NK-92 (cell line): ENCODE results near the gene LRRC61.
"Not testable (repeated sequence)": the region's sequence is repeated elsewhere in the genome, so short reads cannot be mapped to it uniquely, and the experiment has no call there.

Experiments
- DNase-seq: peaks from one replicate; lab custom pipeline; 2025; ENCODE audit not compliant: unreplicated experiment; lab: John Stamatoyannopoulos, UW

LRRC61 gene

DNA sequence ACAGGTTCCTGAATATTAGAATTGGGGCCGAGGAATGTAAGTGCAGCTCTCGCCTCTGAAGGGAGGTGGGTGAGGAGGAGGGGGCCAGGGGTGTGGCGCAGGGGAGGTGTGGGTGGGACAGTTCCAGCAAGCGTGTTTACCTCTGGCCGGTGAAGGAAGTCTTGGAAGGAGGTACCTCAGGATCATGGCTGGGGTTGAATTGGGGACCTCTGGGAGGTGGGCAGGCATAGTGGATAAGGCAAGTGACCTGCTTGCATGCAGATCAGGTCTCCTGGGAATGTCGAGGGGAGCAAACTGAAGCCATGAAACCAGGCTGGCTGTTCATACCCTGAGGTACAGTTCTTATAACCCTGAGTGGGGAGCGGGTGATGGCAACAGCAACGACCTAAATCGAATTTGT lies 57.9 kb downstream of the LRRC61 start:
- no peak for DNase-seq

DNA sequence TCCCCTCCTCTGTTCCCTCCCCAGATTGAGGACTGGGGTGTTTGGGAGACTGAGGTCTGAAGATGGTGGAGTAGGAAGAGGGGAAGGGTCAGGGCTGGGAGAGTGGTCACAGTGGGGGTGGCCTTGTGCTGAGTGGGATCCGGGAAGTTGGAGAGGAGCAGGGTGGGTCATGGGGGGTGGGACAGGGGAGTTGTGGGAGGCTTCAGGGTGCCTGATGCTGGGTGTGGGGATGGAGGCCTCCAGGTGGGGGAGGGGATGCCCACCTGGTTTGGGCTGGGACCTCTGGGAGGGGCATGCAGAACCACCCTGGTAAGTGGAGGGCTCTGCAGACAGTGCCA lies 58.6 kb downstream of the LRRC61 start:
- DNase-seq: no peak

GRCh38 chr7:150382123-150382843 lies 59.1 kb downstream of the LRRC61 start:
- no peak for DNase-seq

- DNase-seq: no peak
These were observed 59.7 kb downstream of the LRRC61 start for GRCh38 chr7:150382844-150383225.

DNA sequence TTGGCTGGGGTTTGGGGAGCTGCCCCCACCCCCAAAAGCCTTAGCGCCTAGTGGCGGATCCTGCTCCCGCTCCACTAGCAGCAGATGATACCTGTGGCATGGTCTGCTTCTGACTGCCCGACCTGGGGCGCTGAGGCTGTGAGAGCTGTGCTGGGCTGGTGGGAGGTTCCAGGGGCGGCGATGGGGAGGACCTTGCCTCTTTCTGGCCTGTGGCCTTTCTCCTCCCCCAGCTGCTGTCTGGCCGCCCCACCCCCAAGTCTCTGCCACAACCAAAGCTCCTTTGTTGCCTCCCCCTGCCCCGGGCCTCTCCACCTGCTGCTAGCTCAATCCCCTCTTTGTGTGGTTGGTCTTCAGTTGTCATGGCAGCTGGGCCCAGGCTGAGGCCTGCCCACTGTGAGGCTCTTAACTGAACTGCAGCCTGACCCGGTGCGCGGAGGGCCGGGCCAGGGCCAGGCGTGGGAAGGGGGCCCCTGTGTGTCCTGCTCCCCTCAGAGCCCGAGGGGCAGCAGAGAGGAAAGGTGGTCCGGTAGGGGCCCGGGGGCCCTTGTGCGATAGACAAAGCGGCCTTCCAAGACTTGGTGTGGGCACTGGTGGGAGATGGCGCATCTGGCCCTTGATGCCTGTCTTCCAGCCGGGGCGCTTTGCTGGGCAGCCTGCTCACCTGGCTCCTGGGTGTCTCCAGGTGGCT lies 60.7 kb downstream of the LRRC61 start:
- no peak for DNase-seq

DNA sequence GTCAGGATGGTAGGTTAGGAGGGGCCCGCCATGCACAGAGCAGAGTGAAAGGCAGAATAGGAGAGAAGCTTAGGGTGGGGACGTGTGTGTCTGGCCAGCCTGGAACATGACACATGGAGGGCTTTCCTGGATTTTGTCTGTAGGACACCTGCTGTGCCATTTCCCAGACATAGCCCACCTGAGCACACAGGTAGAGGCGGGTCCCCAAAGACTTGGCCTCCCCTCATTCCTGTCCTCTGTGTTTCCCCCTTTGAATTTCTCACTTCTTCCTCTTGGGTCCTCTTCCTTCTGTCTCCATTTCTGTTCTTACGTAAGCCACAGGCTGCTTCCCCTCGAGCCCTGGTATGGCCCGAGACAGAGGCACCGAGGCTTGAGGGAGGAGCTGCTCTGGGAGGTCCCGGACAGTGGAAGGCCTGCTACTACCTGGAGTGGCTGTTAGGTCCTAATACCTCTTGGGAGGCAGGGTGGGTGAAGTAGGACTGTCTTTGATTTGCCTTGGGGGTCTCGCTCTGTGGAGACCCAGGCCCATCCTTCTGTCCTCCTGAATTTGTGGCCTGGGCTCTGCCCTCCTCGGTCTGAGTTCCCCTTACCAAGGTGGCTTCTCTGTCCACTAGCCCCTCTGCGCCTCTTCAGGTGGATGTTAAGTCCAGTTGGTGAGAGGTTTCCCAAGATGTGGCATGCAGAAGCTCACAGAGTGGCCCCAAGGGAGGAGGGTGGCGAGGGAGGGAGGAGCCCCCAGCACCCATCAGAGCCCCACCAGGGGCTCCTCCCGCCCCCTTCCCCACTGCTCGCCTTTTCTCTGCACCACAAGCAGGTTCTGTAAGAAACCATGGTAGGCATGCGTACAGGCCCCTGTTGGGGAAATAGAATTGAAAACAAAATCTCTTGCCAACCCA lies 61.5 kb downstream of the LRRC61 start:
- DNase-seq: no peak

- no peak for DNase-seq
These were observed 62.2 kb downstream of the LRRC61 start for GRCh38 chr7:150385302-150385723.

DNA sequence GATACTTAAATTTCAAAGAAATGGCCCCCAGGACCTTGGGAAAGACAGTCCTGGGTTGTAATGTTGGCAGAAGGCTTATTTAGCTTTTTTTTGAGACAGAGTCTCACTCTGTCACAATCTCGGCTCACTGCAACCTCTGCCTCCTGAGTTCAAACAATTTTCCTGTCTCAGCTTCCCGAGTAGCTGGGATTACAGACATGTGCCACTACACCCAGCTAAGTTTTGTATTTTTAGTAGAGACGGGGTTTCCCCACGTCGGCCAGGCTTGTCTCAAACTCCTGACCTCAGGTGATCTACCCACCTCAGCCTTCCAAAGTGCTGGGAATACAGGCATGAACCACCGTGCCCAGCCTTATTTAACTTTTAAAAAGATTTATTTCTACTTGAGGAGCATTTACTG lies 62.7 kb downstream of the LRRC61 start:
- DNase-seq: not testable (repeated sequence)
